Activated T-cell treated with anti-CD3 and anti-CD28 coated beads for 48 hours (primary cell): Measurements from ENCODE around the gene PPP1R9B.

Source experiments
- DNase-seq: peaks from one replicate; pipeline ENCODE4 v3.0.0-alpha.2; 2020; ENCODE audit warnings: low read depth

PPP1R9B gene

DNA sequence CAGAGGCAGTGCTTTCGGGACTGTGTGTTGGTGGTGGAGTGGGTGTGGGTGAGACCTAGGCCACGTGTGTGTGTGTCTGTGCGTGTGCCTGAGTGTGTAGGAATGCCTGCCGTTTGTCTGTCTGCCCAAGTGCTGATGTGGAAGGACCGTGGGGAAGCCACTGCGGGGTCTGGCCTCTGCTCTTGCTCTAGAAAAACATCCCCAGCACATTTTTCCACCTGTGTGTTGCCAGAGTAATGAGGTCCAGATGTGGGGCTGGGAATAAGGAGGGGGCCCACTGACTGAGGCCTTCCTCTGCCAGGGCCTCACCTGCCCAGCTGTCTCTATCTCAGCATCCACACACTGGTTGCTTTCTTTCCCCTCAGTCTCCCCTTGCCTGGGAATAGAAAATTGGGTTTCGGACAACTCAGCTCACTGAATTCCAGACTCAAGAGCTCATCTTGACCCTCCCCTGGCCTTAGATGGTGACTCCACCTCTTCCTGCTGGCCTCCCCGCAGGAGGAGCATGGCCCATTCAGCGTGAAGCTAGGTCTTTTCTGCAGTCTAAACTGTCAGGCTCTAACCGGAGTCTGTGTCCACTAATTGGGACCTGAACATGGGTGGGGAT lies 23.0 kb upstream of the PPP1R9B start:
- DNase-seq, result no peak

DNA sequence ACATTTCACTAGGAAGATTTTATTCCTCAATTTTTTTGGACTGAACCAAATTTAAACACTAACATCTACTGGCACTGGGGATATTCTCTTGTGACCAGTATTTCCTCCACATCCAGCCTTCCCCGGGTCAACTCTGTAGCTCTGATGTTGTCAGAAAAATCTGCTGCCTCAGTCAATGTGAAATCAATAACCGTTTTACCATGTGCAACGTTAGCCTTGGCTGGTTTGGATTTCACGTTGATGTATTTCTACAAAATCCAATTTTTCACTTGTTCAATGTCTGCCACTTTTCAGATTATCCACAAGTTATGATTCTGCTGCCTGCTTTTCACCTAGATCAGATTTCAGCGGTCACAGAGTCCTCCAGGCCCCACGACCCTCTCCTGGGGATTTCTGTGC lies 22.5 kb upstream of the PPP1R9B start:
- no peak for DNase-seq

DNA sequence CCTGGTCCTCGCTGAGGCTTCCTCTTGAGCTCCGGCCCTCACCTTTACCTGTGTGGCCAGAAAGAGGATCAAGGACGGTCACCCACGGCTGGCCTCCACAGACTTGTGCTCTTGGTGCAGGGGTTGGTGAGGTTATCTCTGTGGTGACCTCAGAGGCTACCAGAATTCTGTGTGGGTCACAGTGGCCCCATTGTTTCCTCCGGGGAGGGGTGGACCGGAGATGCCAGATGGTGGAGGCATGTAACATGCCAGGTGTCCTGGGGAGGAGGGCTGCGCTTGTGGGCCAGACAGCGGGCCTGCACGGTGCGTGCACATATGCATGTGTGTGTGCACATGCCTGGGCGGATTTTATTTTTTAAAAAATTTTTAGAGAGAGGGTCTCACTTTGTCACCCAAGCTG lies 21.7 kb upstream of the PPP1R9B start:
- no peak for DNase-seq

DNA sequence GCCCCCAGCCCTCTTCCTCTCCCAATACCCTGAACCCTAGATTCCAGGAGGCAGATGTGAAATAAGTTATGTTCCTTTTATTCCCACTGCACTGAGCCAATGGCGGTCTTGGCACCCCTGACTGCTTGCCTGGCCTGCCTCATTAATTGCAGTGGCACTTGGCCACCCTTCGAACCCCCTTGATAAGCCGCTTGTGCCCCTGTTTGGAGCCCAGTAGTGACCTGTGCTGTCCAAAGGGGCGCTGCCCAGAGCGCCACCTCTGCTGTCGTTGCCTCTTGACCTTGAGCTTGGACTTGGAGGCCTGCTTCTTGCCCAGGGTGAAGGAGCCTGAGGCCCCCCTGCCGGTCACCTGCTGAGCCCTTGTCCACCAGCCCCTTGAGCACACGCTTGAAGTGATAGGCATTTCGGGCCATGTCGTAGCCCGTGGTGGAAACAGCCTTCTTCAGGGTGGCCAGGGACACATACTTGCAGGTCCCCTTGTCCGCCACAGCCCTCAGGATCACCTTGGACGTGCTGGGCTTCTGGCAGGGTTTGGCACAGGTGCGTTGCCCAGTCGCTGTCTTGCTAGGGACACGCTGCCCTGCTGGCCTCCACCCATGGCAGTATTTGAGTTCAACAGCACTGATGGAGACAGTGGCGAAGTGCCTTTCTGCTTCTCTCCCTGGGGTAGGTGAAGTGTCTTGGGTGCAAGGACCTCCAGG lies 21.0 kb upstream of the PPP1R9B start:
- DNase-seq, result no peak

DNA sequence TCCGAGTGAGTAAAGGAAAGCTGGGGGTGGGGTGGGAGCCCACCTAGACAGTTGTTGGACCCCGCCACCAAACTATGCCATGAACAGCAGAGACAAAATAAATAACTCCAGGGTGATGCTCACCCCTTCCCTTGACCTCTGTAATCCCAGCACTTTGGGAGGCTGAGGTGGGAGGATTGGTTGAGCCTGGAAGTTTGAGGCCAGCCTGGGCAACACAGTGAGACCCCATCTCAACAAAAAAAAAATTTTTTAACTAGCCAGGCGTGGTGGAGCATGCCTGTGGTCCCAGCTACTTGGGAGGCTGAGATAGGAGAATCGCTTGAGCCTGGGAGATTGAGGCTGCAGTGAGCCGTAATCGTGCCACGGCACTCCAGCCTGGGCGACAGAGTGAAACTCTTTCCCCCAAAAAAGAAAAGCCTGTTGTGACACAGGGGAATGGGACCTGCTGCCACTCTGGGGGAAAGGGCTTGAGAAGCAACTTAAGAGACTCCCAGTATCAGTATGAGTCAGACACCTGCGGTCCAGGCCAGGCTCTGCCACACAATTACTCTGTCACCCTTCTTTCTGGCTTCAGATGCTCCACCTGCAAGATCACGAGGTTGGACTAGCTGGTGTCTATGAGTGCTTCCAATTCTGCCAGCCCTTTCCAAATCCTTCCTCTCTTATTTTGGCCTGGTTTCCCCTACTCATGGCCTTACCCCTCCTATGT lies 20.3 kb upstream of the PPP1R9B start:
- DNase-seq, result no peak

DNA sequence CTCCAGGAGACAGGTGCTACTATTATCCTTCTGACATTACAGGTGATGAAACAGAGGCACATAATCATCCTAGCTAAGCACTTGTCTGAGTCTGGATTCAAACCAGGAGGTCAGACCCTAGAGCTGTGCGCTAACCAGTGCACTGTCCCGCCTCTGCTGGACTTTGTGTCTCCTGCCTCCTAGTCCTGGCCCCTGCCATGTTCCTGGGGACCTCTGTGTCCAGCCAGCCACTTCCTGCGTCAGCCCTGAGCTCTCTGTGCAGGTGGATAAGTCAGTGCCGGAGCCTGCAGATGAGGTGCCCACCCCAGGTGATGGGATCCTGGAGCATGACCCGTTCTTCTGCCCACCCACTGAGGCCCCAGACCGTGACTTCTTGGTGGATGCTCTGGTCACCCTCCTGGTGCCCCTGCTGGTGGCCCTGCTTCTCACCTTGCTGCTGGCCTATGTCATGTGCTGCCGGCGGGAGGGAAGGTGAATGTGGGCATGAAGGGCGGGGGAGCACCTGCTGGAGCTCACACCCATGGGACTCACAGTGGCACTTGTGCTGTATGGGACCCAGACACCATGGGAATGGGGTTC lies 19.5 kb upstream of the PPP1R9B start:
- DNase-seq, result no peak

DNA sequence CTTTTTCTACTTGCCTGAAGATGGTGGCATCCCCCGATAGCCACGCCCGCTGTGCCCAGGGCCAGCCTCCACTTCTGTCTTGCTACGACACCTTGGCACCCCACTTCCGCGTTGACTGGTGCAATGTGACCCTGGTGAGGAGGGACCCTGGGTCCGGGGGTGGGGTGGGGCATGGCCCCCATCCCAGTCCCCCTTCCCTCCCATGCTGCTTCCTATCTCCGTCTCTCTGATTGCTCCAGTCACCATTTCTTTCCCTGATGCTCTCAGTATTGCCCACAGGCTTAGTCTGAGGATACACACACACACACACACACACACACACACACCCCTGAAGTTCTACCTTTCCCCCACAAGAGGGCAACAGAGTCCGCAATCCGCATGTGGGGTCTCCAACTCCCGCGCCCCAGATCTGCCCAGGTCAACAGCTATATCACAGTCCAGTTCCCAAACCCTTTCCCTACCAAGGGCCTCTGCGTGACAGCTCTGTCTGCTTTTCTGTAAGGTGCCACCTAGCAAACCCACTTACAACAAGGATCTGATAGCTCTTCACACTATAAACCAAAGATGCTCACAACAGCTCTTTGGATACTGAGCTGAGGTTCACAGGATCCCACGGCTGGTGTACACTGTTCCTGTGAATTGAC lies 18.8 kb upstream of the PPP1R9B start:
- no peak for DNase-seq

DNA sequence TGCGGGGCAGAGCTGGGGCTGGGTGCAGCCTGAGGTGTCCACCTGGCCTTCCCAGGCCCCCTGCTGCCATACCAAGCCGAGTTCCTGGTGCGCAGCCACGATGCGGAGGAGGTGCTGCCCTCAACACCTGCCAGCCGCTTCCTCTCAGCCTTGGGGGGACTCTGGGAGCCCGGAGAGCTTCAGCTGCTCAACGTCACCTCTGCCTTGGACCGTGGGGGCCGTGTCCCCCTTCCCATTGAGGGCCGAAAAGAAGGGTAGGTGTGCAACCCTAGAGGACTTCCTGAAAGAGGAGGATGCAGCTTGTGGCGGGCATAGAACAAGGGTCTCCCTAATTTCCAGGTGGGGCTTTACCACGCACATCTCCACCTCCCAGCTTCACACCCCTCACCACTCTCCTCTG lies 17.8 kb upstream of the PPP1R9B start:
- DNase-seq, result no peak

DNA sequence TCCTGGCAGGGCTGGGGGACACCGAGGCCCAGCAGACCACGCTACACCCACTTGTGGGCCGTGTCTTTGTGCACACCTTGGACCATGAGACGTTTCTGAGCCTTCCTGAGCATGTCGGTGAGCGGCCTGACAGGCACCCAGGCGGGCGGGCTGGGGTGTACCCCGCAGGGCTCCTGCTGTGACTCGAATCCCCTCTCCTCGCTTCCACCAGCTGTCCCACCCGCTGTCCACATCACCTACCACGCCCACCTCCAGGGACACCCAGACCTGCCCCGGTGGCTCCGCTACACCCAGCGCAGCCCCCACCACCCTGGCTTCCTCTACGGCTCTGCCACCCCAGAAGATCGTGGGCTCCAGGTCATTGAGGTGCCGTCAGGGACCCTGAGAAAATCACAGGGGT lies 16.9 kb upstream of the PPP1R9B start:
- DNase-seq, result no peak

DNA sequence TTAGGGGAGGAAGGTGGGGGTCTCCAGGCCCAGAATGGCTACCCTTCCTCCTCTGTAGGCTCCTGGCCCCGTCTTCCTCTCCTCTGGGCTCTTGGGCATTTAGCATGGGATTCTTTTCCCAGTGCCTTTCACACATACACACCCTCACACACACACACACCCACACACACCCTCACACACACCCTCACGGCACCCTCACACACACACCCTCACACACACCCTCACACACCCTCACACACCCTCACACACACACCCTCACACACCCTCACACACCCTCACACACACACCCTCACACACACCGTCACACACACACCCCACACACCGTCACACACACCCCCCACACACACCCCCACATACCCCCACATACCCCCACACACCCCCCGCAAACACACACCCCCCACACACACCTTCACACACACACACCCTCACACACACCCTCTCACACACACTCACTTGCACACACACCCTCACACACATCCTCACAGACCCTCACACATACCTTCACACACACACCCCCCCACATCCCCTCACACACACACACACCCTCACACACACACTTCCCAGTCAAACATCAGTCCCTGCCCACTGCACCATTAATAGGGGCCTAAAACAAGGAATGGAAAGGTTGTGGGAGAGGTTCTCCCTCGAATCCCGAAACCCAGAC lies 16.2 kb upstream of the PPP1R9B start:
- no peak for DNase-seq

DNA sequence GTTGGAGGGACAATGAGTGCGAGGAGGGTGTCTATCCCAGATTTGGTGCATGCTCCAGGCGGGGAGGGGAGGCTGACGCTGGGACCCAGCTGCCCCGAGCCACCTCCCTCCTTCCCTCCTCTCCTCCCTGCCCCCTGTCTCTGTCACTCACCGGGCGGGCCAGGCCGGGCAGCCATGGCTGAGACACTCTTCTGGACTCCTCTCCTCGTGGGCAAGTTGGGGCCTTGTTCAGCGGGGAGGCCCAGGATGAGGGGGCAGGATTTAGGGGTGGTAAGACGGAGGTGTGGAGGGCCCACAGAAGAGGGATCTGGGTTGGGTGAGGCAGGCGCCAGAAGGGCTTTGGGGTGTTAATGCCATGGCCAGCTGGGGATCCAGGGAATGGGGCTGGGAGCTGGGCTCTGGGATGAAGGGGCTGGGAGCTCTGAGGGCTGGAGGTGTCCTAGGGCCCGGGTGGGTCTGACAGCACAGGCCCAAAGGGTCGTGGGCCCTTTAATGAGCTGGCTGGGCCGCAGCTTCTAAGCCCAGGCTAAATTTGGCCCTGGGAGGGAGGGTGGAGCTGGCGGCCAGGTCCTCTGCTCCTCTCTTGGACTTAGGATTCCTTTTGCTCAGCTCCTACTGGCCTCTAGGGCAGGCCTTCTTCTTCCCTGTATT lies 15.5 kb upstream of the PPP1R9B start, which contains the start of gene SGCA:
Gene SGCA (plus strand): TSS at position 139 of the 651 bp plus-strand sequence. CDS start 36 bp downstream, at position 175.
- DNase-seq, result no peak

DNA sequence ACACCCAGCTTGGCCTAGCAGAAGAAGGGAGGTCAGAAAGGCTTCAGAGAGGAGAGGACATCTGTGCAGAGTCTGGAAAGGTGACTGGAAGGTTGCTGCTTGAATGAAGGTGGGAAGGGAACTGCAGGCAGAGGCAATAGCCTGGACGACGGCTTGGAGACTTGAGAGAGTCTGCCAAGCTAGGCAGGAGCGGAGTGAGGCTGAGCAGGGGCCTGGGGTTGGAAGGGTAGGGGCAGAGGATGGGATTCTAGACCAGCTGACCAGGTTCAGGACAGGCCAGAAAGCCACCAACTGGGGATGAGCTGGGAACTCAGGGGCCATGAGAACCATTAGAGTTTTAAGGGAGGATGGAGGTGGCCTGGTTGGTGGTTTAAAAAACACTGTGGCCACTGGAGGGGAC lies 15.0 kb upstream of the PPP1R9B start:
- no peak for DNase-seq

DNA sequence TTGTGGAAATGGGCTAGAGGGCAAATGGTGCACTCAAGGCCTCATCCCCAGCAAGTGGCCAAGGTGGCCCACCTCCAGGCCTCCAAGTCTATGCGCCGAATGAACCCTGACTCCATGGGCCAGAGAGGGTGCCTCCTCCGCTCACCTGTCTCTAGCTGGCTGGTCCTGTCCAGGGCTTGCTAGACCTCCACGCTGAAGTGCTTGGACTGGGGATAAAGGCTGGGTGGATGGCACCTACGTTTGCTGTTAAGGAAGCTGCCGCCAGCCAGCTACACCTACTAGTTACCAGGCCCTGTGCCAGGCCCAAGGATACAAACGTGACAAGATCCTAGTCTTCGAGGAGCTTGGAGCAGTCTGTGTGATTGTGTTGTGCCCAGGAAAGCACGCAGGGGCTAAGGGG lies 14.6 kb upstream of the PPP1R9B start:
- DNase-seq, result no peak

DNA sequence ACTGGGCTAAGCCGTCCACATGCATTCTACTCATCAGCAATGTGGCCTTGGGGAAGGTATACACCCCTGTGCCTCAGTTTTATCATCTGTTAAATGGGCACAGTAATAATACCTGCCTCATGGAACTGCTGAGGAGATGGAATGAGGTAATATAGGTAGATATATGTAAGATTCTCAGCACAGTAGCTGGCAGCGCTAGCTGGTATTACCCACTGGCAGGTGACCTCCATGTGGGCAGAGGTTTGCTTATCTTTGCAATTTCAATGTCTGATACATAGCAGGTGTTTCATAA lies 14.2 kb upstream of the PPP1R9B start:
- no peak for DNase-seq

DNA sequence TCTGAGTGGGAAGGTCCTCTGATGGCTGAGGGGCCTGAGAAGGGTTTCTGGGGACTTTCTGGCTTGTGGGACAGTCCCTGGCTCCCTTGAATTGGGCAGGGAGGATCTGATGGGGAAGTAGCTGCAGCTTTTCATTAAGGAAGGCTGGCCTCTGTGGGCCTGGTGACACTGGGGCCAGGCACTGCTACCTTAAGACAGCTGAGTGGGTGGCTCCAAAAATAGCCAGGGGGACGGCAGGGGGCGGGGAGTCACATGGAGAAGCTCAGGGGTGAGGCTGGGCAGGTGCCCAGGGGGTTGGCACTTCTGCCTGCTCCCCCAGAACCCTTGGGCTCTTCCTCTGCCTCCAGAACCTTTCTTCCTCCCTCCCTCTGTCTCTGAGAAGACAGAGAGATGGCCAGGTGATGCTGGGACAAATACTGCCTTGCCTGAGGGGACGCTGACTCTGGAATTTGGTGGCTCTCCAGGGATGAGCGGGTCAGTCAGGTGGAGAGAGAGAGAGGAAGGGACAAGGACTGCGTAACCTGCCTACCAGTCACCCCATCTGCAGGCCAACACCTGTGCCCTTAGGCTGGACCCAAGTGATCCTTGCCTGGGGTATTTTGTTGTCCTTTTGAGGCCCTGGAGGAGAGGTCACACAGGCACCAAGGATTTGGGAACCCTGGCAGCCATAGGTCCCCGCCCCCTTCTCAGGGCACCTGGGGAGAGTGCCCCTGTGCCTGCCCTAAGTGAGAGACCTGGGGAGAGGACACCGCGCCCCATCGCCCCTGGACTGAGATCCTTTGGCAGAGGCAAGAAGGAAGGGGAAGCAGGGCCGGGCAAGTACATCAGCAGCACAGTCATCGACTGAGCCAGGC lies 13.6 kb upstream of the PPP1R9B start:
- no peak for DNase-seq

DNA sequence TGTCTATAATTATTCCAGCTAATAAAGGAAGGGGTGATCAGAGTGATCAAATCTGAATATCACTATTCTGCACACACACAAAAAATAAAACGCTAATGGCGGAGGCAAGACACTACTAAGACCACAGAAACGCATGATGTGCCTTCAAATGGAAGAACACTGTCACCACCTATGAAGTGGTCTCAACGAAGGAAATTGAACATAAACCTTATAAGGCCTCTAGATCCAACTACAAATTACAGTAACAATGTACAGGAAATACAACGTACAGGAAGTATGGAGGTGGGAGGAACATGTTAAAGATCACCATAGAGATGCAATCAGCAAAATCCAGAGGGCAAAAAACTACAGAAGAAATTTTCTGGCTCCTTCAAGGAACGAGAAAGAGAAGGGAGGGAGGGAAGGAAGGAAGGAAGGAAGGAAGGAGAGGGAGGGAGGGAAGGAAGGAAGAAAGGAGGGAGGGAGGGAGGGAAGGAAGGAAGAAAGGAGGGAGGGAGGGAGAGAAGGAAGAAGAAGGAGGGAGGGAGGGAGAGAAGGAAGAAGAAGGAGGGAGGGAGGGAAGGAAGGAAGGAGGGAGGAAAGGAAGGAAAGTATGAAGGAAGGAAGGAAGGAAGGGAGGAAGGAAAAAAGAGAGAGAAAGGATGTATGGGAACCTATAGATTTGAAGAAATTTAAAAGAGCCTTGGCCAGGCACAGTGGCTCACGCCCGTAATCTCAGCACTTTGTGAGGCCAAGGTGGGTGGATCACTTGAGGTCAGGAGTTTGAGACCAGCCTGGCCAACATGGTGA lies 12.2 kb upstream of the PPP1R9B start:
- DNase-seq, result no peak

DNA sequence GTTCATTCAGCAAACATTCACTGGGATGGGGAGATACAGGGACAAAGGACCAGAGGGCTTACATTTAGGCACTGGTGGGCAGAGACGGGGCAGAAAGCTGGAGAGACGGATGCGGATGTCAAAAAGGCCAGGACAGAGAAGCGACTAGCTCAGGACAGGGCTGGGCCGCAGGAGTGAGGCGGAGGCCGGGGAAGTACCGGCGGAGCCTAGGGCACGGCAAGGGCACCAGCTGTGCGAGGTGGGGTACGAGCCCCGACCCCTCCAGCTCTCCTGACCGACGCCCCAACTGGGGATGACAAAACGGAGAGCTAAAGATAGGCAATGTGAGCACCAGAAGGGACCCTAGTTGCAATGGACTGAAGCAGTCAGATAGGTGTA lies 11.4 kb upstream of the PPP1R9B start:
- no peak for DNase-seq

DNA sequence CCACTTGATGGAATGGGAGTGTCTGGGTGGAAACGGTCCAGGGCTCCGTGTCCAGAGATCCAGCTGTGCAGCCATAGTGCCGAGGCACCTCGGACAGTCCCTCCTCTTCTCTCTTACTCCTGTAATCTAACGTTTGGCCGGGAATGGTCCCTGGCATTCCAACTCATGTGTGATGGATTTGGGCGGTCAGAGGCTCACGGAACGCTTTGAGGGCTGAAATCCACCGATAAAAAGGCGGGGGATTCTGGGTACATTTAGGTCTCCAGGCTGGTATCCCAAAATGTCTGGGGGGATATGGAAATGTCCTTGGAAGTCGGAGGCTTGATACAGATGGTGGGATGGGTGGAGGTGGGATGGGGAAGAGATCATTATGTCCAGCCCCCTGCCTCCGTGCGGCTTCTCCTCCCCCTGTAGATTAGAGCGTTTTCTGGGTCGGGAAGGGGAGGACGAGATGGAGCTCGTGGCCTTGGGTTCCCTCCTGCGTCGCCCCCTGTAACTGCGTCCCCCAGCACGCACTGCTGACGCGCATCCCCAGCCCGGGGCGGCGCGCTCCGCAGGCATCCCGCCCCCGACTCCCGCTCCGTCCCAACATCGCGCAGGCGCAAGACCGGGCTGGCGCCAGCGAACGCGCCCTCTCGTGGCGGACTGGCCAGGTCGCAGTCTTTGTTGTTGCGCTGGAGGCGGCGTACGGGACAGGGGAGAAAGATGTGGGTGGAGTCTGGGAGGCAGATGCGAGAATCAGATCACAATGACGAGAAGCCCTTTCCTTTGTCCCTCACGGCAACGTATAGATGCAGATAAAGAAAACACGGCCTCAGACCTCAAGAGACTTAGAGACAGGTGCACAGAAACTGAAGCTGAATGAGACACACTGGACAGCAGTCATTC lies 10.8 kb upstream of the PPP1R9B start:
- peak; percentile 98 for DNase-seq

DNA sequence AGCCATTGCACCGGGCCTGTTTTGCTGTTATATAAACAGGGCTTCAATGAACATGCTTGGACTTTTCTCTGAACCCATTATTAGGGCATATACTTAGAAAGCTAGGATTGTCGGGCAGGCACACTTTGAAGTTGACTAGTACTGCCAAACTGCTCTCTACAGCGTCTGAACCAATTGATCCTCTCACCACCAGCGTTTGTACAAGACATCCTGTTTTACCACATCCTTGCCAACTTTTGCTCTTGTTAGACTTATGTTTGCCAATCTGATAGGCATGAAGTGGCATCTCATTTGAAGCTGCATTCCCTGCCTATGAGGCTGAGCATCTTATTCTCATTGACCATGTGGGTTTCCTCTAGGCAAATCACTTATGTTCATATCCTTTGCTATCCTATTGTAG lies 7.4 kb upstream of the PPP1R9B start:
- DNase-seq, result no peak
